A549 (cell line): ENCODE data around the gene SLC23A3.

ENCODE experiments used
- CBX2 ChIP-seq: fragments of 200-600 bp; sonication (generic); IDR thresholded peaks from 2 replicates; pipeline ENCODE4 v1.6.1; 2016; ENCODE audit warnings: low read depth, mild to moderate bottlenecking, borderline replicate concordance
- CTCF ChIP-seq: fragments of >200 bp; sonication (Bioruptor Twin); formaldehyde crosslinking; IDR thresholded peaks from 3 replicates; pipeline ENCODE4 v1.5.1; 2016
- ELK1 ChIP-seq: fragments of 150-350 bp; IDR thresholded peaks from 2 replicates; pipeline ENCODE4 v1.6.1; 2014; ENCODE audit warnings: low read depth, mild to moderate bottlenecking, low read length
- EP300 ChIP-seq, 2 experiments: fragments of >200 bp; sonication (Bioruptor Twin); formaldehyde crosslinking; IDR thresholded peaks; 2 replicates in 1 of 2; 3 replicates in 1 of 2; pipeline ENCODE4 v1.6.1; 2016 to 2017
- FOXS1 ChIP-seq: fragments of 250-450 bp; sonication (Bioruptor Pico); IDR thresholded peaks from 2 replicates; pipeline ENCODE4 v1.5.0; 2020; ENCODE audit warnings: mild to moderate bottlenecking, moderate library complexity
- HMGXB4 ChIP-seq: fragments of 250-450 bp; sonication (Bioruptor Pico); IDR thresholded peaks from 2 replicates; pipeline ENCODE4 v1.5.0; 2021; ENCODE audit warnings: mild to moderate bottlenecking, moderate library complexity, borderline replicate concordance
- JUN ChIP-seq, 2 experiments: fragments of >200 bp; sonication (Bioruptor Twin); formaldehyde crosslinking; IDR thresholded peaks; 2 replicates in 1 of 2; 3 replicates in 1 of 2; pipeline ENCODE4 v1.6.1; 2016 to 2017
- MAFK ChIP-seq: fragments of 450-650 bp; IDR thresholded peaks from 2 replicates; pipeline ENCODE4 v1.6.1; 2014; ENCODE audit not compliant: partially characterized antibody
- PHF8 ChIP-seq: fragments of 200-600 bp; sonication (generic); IDR thresholded peaks from 2 replicates; pipeline ENCODE4 v1.6.1; 2016; ENCODE audit warnings: low read depth, mild to moderate bottlenecking, antibody characterized with exemption, moderate library complexity, borderline replicate concordance
- POLR2A ChIP-seq: IDR thresholded peaks from 2 replicates; pipeline ENCODE4 v1.6.1; 2012; ENCODE audit warnings: mild to moderate bottlenecking, low read length
- RAD21 ChIP-seq, 2 experiments: fragments of >200 bp in 1 of 2; sonication (Bioruptor Twin) in 1 of 2; formaldehyde crosslinking in 1 of 2; IDR thresholded peaks in 1 of 2; conservative IDR thresholded peaks in 1 of 2; 2 replicates in 1 of 2; 3 replicates in 1 of 2; pipeline ENCODE4 v1.6.1; 2012 to 2018; ENCODE audit warnings: inconsistent platforms in 1 of 2
- SMC3 ChIP-seq: fragments of >200 bp; sonication (Bioruptor Twin); formaldehyde crosslinking; IDR thresholded peaks from 3 replicates; pipeline ENCODE4 v1.6.1; 2018; ENCODE audit warnings: inconsistent platforms
- SREBF2 ChIP-seq: fragments of 450-650 bp; IDR thresholded peaks from 2 replicates; pipeline ENCODE4 v1.6.1; 2014; ENCODE audit warnings: mild to moderate bottlenecking, moderate library complexity
- USF2 ChIP-seq: fragments of 450-650 bp; IDR thresholded peaks from 2 replicates; pipeline ENCODE4 v1.6.1; 2014; ENCODE audit warnings: antibody characterized with exemption

GRCh38 chr2:219205981-219206327, 36.1 kb upstream of the SLC23A3 start:
- TF ChIP-seq CBX2 (no peak), HMGXB4 (CRISPR knock-in tag) (no peak), CTCF (no peak), SMC3 (no peak), PHF8 (no peak), MAFK (no peak), EP300 (IDR thresholded peaks at IDR 0.05) (no peak), ELK1 (no peak), POLR2A (no peak), JUN (IDR thresholded peaks at IDR 0.05) (no peak), RAD21 (conservative IDR thresholded peaks at IDR 0.05 in 1 of 2, IDR thresholded peaks at IDR 0.05 in 1 of 2) (no peak), SREBF2 (no peak), FOXS1 (CRISPR knock-in tag) (no peak), USF2 (no peak)
